Posterior cingulate gyrus (tissue), 11 donors: ENCODE measurements around the gene GAS7.

Experiments
- DNase-seq, 10 donors: peaks; one replicate each; pipeline versions ENCODE4 v3.0.0 to v3.0.0-alpha.2; 2020 to 2021; ENCODE audit warnings: mixed read lengths in 3 of 10
- intact Hi-C: fragments of 100-400 bp; cut with DNase I; formaldehyde crosslinking; loops from one replicate; pipeline ENCODE4 v1.15.1; 2023

The GAS7 gene

GRCh38 chr17:10092595-10092994 is 105.8 kb downstream of the GAS7 start:
- intact Hi-C loops, result no loop called here
- no peak for DNase-seq

DNA sequence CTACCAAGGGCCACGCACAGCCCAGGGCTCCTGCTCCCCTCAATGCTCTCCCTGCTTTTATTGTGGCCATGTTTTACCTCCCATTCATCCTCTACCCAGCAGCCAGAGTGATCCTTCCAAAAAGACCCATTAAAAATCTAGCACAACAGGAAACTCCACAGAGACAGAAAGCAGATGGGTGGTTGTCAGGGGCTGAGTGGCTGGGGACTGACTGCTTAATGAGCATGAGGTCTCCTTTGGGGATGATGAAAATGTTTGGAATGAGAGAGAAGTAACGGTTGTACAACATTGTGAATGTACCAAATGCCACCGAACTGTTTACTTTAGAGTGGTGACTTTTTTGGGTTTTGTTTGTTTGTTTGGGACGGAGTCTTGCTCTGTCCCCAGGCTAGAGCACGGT is 107.4 kb downstream of the GAS7 start:
- intact Hi-C loops, result no loop called here
- no peak for DNase-seq

- DNase-seq, result peak in 1 of 10 donors; percentile 42
- intact Hi-C loops, result no loop called here
Measured at GRCh38 chr17:10089196-10089804, 109.1 kb downstream of the GAS7 start.

- intact Hi-C loops, result no loop called here
- DNase-seq, result no peak
Measured at GRCh38 chr17:10088444-10088843, 110.0 kb downstream of the GAS7 start.

GRCh38 chr17:10087355-10087754 is 111.1 kb downstream of the GAS7 start:
- DNase-seq, result peak in 1 of 10 donors; percentile 41
- intact Hi-C loops, result no loop called here

DNA sequence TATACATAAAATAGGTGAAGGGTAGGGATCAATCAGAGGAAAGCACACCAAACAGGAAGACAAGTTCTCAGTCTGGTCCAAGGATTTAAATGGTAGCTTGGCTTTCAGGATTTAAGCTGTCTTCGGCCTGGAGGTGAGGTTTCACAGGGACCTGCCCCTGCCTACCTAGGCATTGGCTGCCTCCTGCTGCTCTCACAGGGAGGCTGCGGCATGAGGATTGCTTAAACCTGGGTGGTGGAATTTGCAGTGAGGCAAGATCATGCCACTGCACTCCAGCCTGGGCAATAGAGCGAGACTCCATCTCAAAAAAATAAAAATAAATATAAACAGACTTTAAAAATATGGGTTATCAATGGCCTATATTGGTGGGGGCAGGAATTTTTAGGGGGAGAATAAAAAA is 114.5 kb downstream of the GAS7 start:
- DNase-seq, result peak in 1 of 10 donors; percentile 19
- intact Hi-C loops, result no loop called here

GRCh38 chr17:10082795-10083194 is 115.6 kb downstream of the GAS7 start:
- intact Hi-C loops, result no loop called here
- DNase-seq, result no peak

- peak in 1 of 10 donors; percentile 2 for DNase-seq
- intact Hi-C loops, result no loop called here
Measured at GRCh38 chr17:10081571-10082169, 116.7 kb downstream of the GAS7 start.

DNA sequence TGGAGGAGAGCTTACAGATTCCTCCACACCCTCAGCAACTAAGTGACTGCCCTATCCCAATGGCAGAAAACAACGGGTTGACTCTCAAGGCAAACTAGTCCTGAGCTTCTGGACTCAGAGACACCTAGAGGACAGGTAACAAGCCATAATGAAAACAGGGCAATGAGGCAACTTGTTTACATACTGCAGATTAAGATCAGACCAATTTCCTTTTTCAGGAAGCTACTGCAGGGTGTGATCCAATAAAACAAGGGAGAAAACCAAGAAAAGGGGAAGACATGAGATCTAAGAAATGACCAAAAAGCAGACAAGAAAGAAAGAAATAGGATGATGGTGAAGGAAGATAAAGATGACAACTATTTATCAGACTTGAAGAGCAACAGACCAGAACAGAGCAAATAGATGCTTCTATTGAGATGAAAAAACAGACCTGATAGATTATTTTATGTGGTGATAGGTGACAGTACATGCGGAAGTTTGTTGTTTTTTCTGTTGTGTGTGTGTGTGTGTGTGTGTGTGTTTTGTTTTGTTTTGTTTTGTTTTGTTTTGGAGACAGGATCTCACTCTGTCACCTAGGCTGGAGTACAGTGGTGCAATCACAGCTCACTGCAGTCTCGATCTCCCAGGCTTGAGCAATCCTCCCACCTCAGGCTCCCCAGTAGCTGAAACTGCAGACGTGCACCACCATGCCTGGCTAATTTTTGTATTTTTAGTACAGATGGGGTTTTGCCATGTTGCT is 120.7 kb downstream of the GAS7 start:
- peak in 1 of 10 donors; percentile 9 for DNase-seq
- intact Hi-C loops, result no loop called here

GRCh38 chr17:10075919-10076318 is 122.5 kb downstream of the GAS7 start:
- intact Hi-C loops, result no loop called here
- no peak for DNase-seq

- peak in 1 of 10 donors; percentile 35 for DNase-seq
- intact Hi-C loops, result no loop called here
Measured at GRCh38 chr17:10073941-10074340, 124.5 kb downstream of the GAS7 start.

DNA sequence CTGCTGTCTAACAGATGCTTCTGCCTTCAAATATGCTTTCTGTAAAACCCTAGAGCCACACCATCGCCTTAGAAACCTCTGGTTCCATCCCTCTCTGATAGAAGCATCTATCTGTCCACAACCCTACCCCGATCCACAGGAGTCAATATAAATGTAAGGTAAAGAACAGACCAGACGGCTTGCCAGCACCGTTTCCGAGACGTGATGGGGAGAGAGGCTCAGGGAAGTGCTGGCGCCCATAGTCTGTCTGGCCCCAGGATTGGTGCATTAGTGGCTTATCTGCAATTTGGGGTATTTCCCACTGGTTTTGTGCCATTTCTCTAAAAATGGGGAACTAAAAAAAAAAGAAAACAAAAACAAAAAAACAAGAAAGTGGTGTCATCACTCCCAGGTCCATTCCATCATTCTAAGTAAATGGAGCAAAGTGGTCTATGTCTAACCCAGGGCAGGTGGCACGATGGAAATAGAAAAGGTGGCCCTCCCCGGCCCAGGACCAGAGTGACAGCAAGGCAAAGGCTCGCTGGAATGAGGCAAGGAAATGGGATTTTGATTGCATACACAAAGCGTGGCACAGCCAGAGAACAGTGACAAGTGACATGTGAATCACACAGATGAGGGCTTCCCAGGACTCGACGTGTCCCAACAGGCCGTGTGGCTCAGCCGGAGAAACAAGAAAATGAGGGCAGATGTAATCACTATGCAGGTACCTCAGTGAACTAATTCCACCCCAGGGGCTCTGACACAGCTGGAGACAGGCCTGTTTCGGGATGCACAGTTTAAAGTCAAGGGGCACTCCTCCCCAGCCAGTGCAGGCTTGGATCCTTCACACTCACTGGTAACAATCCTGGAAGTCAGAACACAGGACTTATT is 125.6 kb downstream of the GAS7 start:
- intact Hi-C loops, result no loop called here
- peak in 1 of 10 donors; percentile 71 for DNase-seq

- intact Hi-C loops, result no loop called here
- DNase-seq, result peak in 1 of 10 donors; percentile 44
Measured at GRCh38 chr17:10072086-10072485, 126.3 kb downstream of the GAS7 start.

GRCh38 chr17:10071141-10071540 is 127.3 kb downstream of the GAS7 start:
- intact Hi-C loops, result no loop called here
- peak in 1 of 10 donors; percentile 50 for DNase-seq

DNA sequence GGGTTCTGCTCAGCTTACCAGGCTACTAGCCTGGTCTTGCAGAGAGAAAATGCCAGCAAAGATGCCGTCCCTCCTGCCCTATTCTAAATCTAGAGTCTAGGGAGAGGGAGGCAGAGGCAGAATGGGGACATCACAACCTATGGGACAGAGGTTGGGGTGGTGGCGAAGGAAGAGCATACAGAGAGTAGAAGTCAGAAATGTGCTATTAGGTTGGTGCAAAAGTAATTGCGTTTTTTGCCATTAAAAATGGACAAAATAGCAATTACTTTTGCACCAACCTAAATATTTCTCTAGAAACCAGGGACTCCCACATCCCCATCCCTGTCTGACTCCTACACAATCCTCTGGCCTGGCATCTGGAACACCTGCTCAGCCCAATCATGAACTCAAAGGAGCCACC is 127.7 kb downstream of the GAS7 start:
- DNase-seq, result no peak

DNA sequence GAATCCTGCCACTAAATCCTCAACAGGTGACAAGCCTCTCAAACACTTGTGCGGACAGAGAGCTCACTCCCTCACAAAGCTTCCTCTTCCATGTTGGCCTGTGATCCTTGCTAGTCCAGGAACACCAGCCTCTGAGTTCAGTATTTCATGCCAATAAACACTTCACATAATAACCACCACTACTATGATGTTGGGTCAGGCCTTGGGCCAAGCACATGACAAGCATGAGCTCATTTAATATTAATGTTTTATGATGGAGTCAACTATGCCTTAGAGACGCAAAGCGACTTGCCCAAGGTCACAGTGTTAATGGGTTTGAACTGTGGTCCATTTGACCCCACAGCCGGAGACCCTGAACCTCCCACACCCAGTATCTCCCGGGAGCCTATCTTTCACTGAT is 129.1 kb downstream of the GAS7 start:
- DNase-seq, result no peak

More for the DNA sequence above, 127.7 kb downstream of the GAS7 start:
- intact Hi-C loops, result no loop called here

GRCh38 chr17:10067446-10068143 is 130.8 kb downstream of the GAS7 start:
- DNase-seq, result no peak
- intact Hi-C loops, result no loop called here

More for the DNA sequence above, 129.1 kb downstream of the GAS7 start:
- intact Hi-C loops, result no loop called here

DNA sequence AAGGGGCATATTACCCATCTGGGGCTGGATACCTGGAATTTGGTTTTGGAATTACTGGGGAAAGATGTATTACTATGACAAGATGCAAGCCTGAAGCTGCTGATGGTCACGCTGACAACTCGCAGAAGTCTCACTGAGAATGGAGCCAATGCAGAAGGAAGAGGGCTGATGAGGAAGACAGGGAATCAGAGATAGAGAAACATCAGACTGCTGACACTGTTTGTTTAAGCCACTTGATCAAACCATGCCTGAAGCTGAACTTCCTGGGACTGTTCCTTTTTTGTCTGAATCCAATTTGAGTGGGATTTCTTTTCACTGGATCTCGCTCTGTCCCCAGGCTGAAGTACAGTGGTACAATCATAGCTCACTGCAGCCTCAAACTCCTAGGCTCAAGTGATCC is 133.9 kb downstream of the GAS7 start:
- intact Hi-C loops, result no loop called here
- no peak for DNase-seq

DNA sequence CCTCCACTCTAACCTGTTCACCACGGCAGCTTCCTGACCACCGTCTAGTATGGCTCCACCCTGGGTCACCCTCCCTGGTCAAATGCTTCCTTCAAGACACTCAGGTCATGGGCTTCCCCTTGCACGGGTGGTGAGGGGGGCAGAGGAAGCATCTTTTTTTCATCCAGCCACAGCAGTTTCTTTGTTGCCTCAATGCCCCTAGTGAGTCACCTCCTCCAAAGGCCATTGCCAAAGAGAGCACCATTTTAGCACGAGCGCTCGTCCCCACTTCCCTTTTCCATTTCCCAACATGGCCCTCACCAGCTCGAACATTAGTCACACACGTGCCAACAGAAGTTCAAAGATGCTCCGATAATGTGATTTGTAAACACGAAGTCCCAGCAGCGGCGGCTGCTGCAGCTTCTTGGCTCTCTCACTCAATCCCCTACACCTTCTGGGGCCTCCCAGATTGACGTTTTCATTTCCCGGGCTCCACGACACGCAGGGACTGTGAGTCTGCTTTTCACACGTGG is 134.6 kb downstream of the GAS7 start:
- intact Hi-C loops, result no loop called here
- no peak for DNase-seq
